HepG2 (cell line): ENCODE measurements around the gene GRIK4. TPM values are rescaled to one million over a fixed set of nuclear protein-coding genes. Genes with fewer than 3 reads are reported as not detected.

Experiments used
- CBFB ChIP-seq: sonication (generic); formaldehyde crosslinking; IDR thresholded peaks from 2 replicates; pipeline ENCODE4 v1.4.0; 2020; ENCODE audit warnings: missing genetic modification reagents
- CEBPB ChIP-seq: IDR thresholded peaks from 2 replicates; pipeline ENCODE4 v1.6.1; 2011; ENCODE audit warnings: low read depth, low read length, improper control_type of control experiment, borderline replicate concordance
- E2F5 ChIP-seq: sonication (generic); formaldehyde crosslinking; conservative IDR thresholded peaks from 2 replicates; pipeline ENCODE4 v1.4.0; 2020; ENCODE audit warnings: missing genetic modification reagents
- EEA1 ChIP-seq: sonication (generic); formaldehyde crosslinking; IDR thresholded peaks from 2 replicates; pipeline ENCODE4 v1.5.1; 2020; ENCODE audit warnings: mild to moderate bottlenecking, missing genetic modification reagents, borderline replicate concordance
- EHMT2 ChIP-seq: fragments of 200-600 bp; sonication (generic); IDR thresholded peaks from 2 replicates; pipeline ENCODE4 v1.7.0; 2017; ENCODE audit warnings: antibody characterized with exemption, low read depth, low read length, borderline replicate concordance
- GATAD2A ChIP-seq: IDR thresholded peaks from 2 replicates; pipeline ENCODE4 v1.6.1; 2016
- HOXD1 ChIP-seq: sonication (generic); formaldehyde crosslinking; IDR thresholded peaks from 2 replicates; pipeline ENCODE4 v1.5.0; 2020; ENCODE audit warnings: missing genetic modification reagents
- JUN ChIP-seq: sonication (generic); formaldehyde crosslinking; IDR thresholded peaks from 2 replicates; pipeline ENCODE4 v1.4.0; 2020; ENCODE audit warnings: mild to moderate bottlenecking, missing genetic modification reagents
- MATR3 ChIP-seq: sonication (generic); formaldehyde crosslinking; IDR thresholded peaks from 2 replicates; pipeline ENCODE4 v1.4.0; 2020; ENCODE audit warnings: missing genetic modification reagents
- MNT ChIP-seq: fragments of 450-650 bp; IDR thresholded peaks from 2 replicates; pipeline ENCODE4 v1.6.1; 2016
- NAIF1 ChIP-seq: sonication (generic); formaldehyde crosslinking; IDR thresholded peaks from 2 replicates; pipeline ENCODE4 v1.5.0; 2020; ENCODE audit warnings: mild to moderate bottlenecking, missing genetic modification reagents, borderline replicate concordance
- PCBP2 ChIP-seq: fragments of 200-400 bp; formaldehyde crosslinking; optimal IDR thresholded peaks from 2 replicates; pipeline ENCODE3; 2018; ENCODE audit warnings: low read length, low read depth; ENCODE audit not compliant: poor library complexity, severe bottlenecking
- PHF20 ChIP-seq: sonication (generic); formaldehyde crosslinking; IDR thresholded peaks from 2 replicates; pipeline ENCODE4 v1.5.0; 2020; ENCODE audit warnings: mild to moderate bottlenecking, missing genetic modification reagents
- PHF8 ChIP-seq: sonication (generic); formaldehyde crosslinking; IDR thresholded peaks from 2 replicates; pipeline ENCODE4 v1.5.0; 2020; ENCODE audit warnings: missing genetic modification reagents
- PTBP1 ChIP-seq: fragments of 200-400 bp; formaldehyde crosslinking; IDR thresholded peaks from 2 replicates; pipeline ENCODE4 v1.6.1; 2018; ENCODE audit warnings: low read length, low read depth; ENCODE audit not compliant: poor library complexity, severe bottlenecking
- RELA ChIP-seq: sonication (generic); formaldehyde crosslinking; IDR thresholded peaks from 2 replicates; pipeline ENCODE4 v1.4.0; 2020; ENCODE audit warnings: missing genetic modification reagents
- RFX1 ChIP-seq: fragments of 450-650 bp; IDR thresholded peaks from 2 replicates; pipeline ENCODE4 v1.6.1; 2017
- RNF2 ChIP-seq: fragments of 450-650 bp; conservative IDR thresholded peaks from 2 replicates; pipeline ENCODE4 v1.6.1; 2016; ENCODE audit warnings: low read depth
- SIN3A ChIP-seq: IDR thresholded peaks from 2 replicates; pipeline ENCODE4 v1.6.1; 2011; ENCODE audit warnings: low read depth, mild to moderate bottlenecking, control low read depth, low read length, borderline replicate concordance
- SMAD3 ChIP-seq: sonication (generic); formaldehyde crosslinking; IDR thresholded peaks from 2 replicates; pipeline ENCODE4 v1.4.0; 2020; ENCODE audit warnings: missing genetic modification reagents
- TAF15 ChIP-seq: fragments of 200-400 bp; formaldehyde crosslinking; IDR thresholded peaks from one replicate; pipeline ENCODE4 v1.6.1; 2018; ENCODE audit warnings: mild to moderate bottlenecking, low read depth, low read length; ENCODE audit not compliant: poor library complexity, severe bottlenecking
- USF2 ChIP-seq, 2 experiments: sonication (generic) in 1 of 2; formaldehyde crosslinking in 1 of 2; IDR thresholded peaks; 2 replicates each; pipeline versions ENCODE4 v1.5.1 to v1.6.1; 2011 to 2020; ENCODE audit warnings: borderline replicate concordance in 1 of 2, low read depth in 1 of 2, low read length in 1 of 2, mild to moderate bottlenecking in 1 of 2, missing genetic modification reagents in 1 of 2, moderate library complexity in 1 of 2
- ZBTB1 ChIP-seq: sonication (generic); formaldehyde crosslinking; IDR thresholded peaks from 2 replicates; pipeline ENCODE4 v1.4.0; 2020; ENCODE audit warnings: missing genetic modification reagents, borderline replicate concordance
- ZBTB7B ChIP-seq: sonication (generic); formaldehyde crosslinking; IDR thresholded peaks from 2 replicates; pipeline ENCODE4 v1.4.0; 2020; ENCODE audit warnings: missing genetic modification reagents
- ZFP82 ChIP-seq: sonication (generic); formaldehyde crosslinking; IDR thresholded peaks from 2 replicates; pipeline ENCODE4 v1.5.1; 2020; ENCODE audit warnings: mild to moderate bottlenecking, missing genetic modification reagents, borderline replicate concordance
- ZMYM3 ChIP-seq: sonication (generic); formaldehyde crosslinking; IDR thresholded peaks from 2 replicates; pipeline ENCODE4 v1.5.1; 2020; ENCODE audit warnings: mild to moderate bottlenecking, missing genetic modification reagents
- ZNF136 ChIP-seq: sonication (generic); formaldehyde crosslinking; IDR thresholded peaks from 2 replicates; pipeline ENCODE4 v1.8.1; 2022; ENCODE audit warnings: low read depth, mild to moderate bottlenecking, moderate library complexity, missing genetic modification reagents
- ZNF335 ChIP-seq: sonication (generic); formaldehyde crosslinking; IDR thresholded peaks from 2 replicates; pipeline ENCODE4 v1.4.0; 2020; ENCODE audit warnings: missing genetic modification reagents
- polyA plus RNA-seq, 8 experiments: library from polyadenylated mRNA; depleted of rRNA in 3 of 8; stranded (reverse) in 7 of 8; unstranded in 1 of 8; fragments of >200 nt; fragmentation: Illumina TruSeq in 4 of 8; extraction: Trizol in 4 of 8; gene quantifications; 2 replicates each; pipeline versions ENCODE4 v1.2.1 to v1.2.3, GENCODE V29; 2011 to 2016; ENCODE audit warnings: low read depth in 4 of 8, missing spikeins in 1 of 8, mixed read lengths in 1 of 8; ENCODE audit not compliant: insufficient read depth in 1 of 8
- total RNA-seq, 5 experiments: library from RNA; depleted of rRNA; stranded (reverse); fragments of >200 nt; fragmentation: Illumina TruSeq; extraction: Trizol; gene quantifications; 2 replicates each; pipeline ENCODE4 v1.2.3, GENCODE V29; 2016; ENCODE audit warnings: low read depth in 1 of 5

GRIK4 gene
- total and polyA plus RNA-seq, 2 of the 13 experiments (the other 11 are each of a cell fraction or from before 2014, with no cell fraction given) = 0.04 to 0.07 TPM

GRCh38 chr11:120532832-120533196 is 21.3 kb downstream of the GRIK4 start (continued):
- TF ChIP-seq PHF8 = no peak
- no peak for TF ChIP-seq RNF2
- TF ChIP-seq MATR3 = no peak
- no peak for TF ChIP-seq JUN (CRISPR knock-in tag)
- TF ChIP-seq CEBPB = peak; percentile 91
- no peak for TF ChIP-seq E2F5 (CRISPR knock-in tag)
- TF ChIP-seq USF2 (IDR thresholded peaks at IDR 0.05; ENCODE audit: low read depth, low read length) = no peak
- TF ChIP-seq USF2 (CRISPR knock-in tag; IDR thresholded peaks at IDR 0.05; ENCODE audit: borderline replicate concordance) = no peak
- peak; percentile 35; the same call in 1 of the 2 replicates for TF ChIP-seq ZMYM3 (CRISPR knock-in tag)
- no peak for TF ChIP-seq EEA1 (CRISPR knock-in tag)
- peak; percentile 75 for TF ChIP-seq GATAD2A
- no peak for TF ChIP-seq PCBP2
- no peak for TF ChIP-seq SIN3A
- no peak for TF ChIP-seq PHF20 (CRISPR knock-in tag)
- no peak for TF ChIP-seq ZNF136 (CRISPR knock-in tag)
- no peak for TF ChIP-seq ZNF335 (CRISPR knock-in tag)
- TF ChIP-seq SMAD3 (CRISPR knock-in tag) = no peak
- no peak for TF ChIP-seq ZFP82 (CRISPR knock-in tag)
- no peak for TF ChIP-seq CBFB (CRISPR knock-in tag)
- no peak for TF ChIP-seq NAIF1 (CRISPR knock-in tag)
- TF ChIP-seq EHMT2 = no peak
- no peak for TF ChIP-seq RFX1
- TF ChIP-seq PTBP1 = no peak
- 0 out of 2 replicates have a peak, but pooled peaks have one; percentile 37 for TF ChIP-seq ZBTB7B
- no peak for TF ChIP-seq HOXD1
- no peak for TF ChIP-seq TAF15
- TF ChIP-seq RELA (CRISPR knock-in tag) = no peak
- TF ChIP-seq MNT = no peak
- TF ChIP-seq ZBTB1 = no peak
